Measurements from ENCODE around the gene GJB2. TPM values are rescaled to one million over a fixed set of nuclear protein-coding genes. Genes with fewer than 3 reads are reported as not detected.

Gene GJB2
- total and polyA plus RNA-seq, 2 of the 8 experiments (the other 6 are each of a cell fraction or from before 2014, with no cell fraction given) = 0.20 to 0.21 TPM

- H2BK120ac ChIP-seq (replicated peaks; ENCODE audit: low read depth, low read length) = no peak overlapping the region
- H3K18ac ChIP-seq (ENCODE audit: extremely low read depth, low read length) = no peak overlapping the region
- no peak overlapping the region for H2BK15ac ChIP-seq (ENCODE audit: low read length)
- H4K8ac ChIP-seq (ENCODE audit: extremely low read depth, insufficient read depth, low read length) = no peak overlapping the region; the same call in 1 of the 2 replicates
- H3K4ac ChIP-seq (replicated peaks; ENCODE audit: insufficient read length, low read depth, low read length) = no peak overlapping the region
- no peaks in the 10 kb centered on the region for H3K79me2 ChIP-seq (ENCODE audit: control insufficient read depth in 1 of 2, insufficient read depth in 2 of 2, low read length in 2 of 2)
- 85% methylated on average over 5 of the region's 6 CpGs; no CpG with 5 or more reads in 1 of the 2 experiments for WGBS, 2 experiments (ENCODE audit: extremely low coverage in 1 of 2, insufficient coverage in 1 of 2, insufficient read length in 1 of 2, insufficient replicate concordance in 2 of 2, low coverage in 1 of 2, low lambda C conversion rate in 2 of 2, missing lambda C conversion rate in 1 of 2)
- no peaks in the 10 kb centered on the region for H3K9me3 ChIP-seq (ENCODE audit: insufficient read depth in 2 of 2, low read depth in 1 of 2, low read length in 1 of 2)
- H3K27ac ChIP-seq (ENCODE audit: low read depth, low read length) = no peak overlapping the region
- no peak overlapping the region for H4K5ac ChIP-seq (ENCODE audit: insufficient read length, low read depth, low read length)
- H2AK5ac ChIP-seq (ENCODE audit: low read depth, low read length) = no peak overlapping the region
- H3K27me3 ChIP-seq (replicated peaks in 1 of 4; ENCODE audit: control insufficient read depth in 3 of 4, extremely low read depth in 1 of 4, insufficient read depth in 3 of 4, low read length in 3 of 4) = peaks cover 27 to 38% (median 34%) of the 10 kb centered on the region in 4 experiments
- no peak overlapping the region for H3K4me2 ChIP-seq (ENCODE audit: insufficient read depth in 1 of 2, low read depth in 2 of 2, low read length in 2 of 2)
- H2BK20ac ChIP-seq (ENCODE audit: low read length) = no peak overlapping the region
- FAIRE-seq (no peak), DNase-seq (ENCODE audit: low read depth in 1 of 2, low spot score in 2 of 2) (no peak)
- no peak overlapping the region for H4K91ac ChIP-seq (replicated peaks; ENCODE audit: insufficient read length, low read length)
- peaks cover 5% of the 10 kb centered on the region for H3K23me2 ChIP-seq (ENCODE audit: low read depth, low read length)
- peaks cover 0 to 7% (median 2%) of the 10 kb centered on the region in 4 experiments; a peak in 4 of 7 replicates for H3K4me1 ChIP-seq (replicated peaks in 1 of 4; ENCODE audit: control insufficient read depth in 3 of 4, insufficient read depth in 4 of 4, low read length in 3 of 4)
- no peak overlapping the region for H3K9ac ChIP-seq (replicated peaks in 1 of 4; ENCODE audit: extremely low read depth in 1 of 4, low read depth in 3 of 4, low read length in 3 of 4)
- no peak overlapping the region for H3K14ac ChIP-seq (ENCODE audit: insufficient read length)
- H3K79me1 ChIP-seq (ENCODE audit: low read depth, low read length) = no peaks in the 10 kb centered on the region
- POLR2A ChIA-PET (ENCODE audit: partially characterized antibody) = no interaction called here
- no peak overlapping the region for H3K23ac ChIP-seq (ENCODE audit: insufficient read length)
- H4K20me1 ChIP-seq (replicated peaks in 1 of 2; ENCODE audit: control insufficient read depth in 1 of 2, insufficient read depth in 2 of 2, low read length in 2 of 2) = peaks cover 0 to 9% of the 10 kb centered on the region in 2 experiments
- no peak overlapping the region for H2BK12ac ChIP-seq (ENCODE audit: low read depth, low read length)
- CTCF ChIA-PET (ENCODE audit: partially characterized antibody) = interaction anchor here (0.6 to 4.3 kb wide), 4 partner anchors 10 to 118 kb away, joined by 3 to 20 read pairs (median 4); no protein-coding TSS in a partner anchor
- no peak overlapping the region for H2BK5ac ChIP-seq (ENCODE audit: low read depth, low read length)
- H3K56ac ChIP-seq (replicated peaks; ENCODE audit: insufficient read length, low read depth, low read length) = no peak overlapping the region
- H3K36me3 ChIP-seq (ENCODE audit: control insufficient read depth in 2 of 4, insufficient read depth in 4 of 4, low read length in 3 of 4) = peaks cover 0 to 2% (median 0%) of the 10 kb centered on the region in 4 experiments; a peak in 1 of 8 replicates
- H3K4me3 ChIP-seq (ENCODE audit: extremely low read depth in 1 of 4, insufficient read depth in 2 of 4, low read depth in 3 of 4, low read length in 4 of 4) = no peak overlapping the region
- no peak overlapping the region for H2AFZ ChIP-seq (ENCODE audit: low read length)
- TF ChIP-seq SIRT6 (IDR thresholded peaks at IDR 0.05; ENCODE audit: low read length) = no peak
- no peak for TF ChIP-seq POLR2AphosphoS5 (IDR thresholded peaks at IDR 0.05; ENCODE audit: low read depth, low read length)
- TF ChIP-seq RNF2 (IDR thresholded peaks at IDR 0.05; ENCODE audit: borderline replicate concordance, low read depth, low read length, missing control alignments, poor library complexity, severe bottlenecking) = no peak
- no peak for TF ChIP-seq JUN (IDR thresholded peaks at IDR 0.05; ENCODE audit: low read depth, low read length)
- TF ChIP-seq SP2 (IDR thresholded peaks at IDR 0.05; ENCODE audit: low read length) = no peak
- TF ChIP-seq RFX5 (IDR thresholded peaks at IDR 0.05; ENCODE audit: borderline replicate concordance, low read depth, low read length) = no peak
- no peak for TF ChIP-seq RBBP5 (IDR thresholded peaks at IDR 0.05; ENCODE audit: borderline replicate concordance, low read depth, low read length)
- no peak for TF ChIP-seq BACH1 (IDR thresholded peaks at IDR 0.05; ENCODE audit: low read length)
- no peak for TF ChIP-seq EP300 (IDR thresholded peaks at IDR 0.05; ENCODE audit: borderline replicate concordance in 1 of 2, low read depth in 2 of 2, low read length in 2 of 2)
- TF ChIP-seq TAF7 (optimal IDR thresholded peaks at IDR 0.05; ENCODE audit: borderline replicate concordance, low read depth, low read length) = no peak
- TF ChIP-seq TEAD4 (IDR thresholded peaks at IDR 0.05; ENCODE audit: low read depth, low read length) = no peak
- TF ChIP-seq PHF8 (conservative IDR thresholded peaks at IDR 0.05; ENCODE audit: low read depth, low read length) = no peak
- TF ChIP-seq EZH2 (IDR thresholded peaks at IDR 0.05; ENCODE audit: low read depth, low read length, severe bottlenecking) = no peak
Measured at GRCh38 chr13:20227730-20228129, 35.0 kb upstream of the GJB2 start.
